Adrenal gland (tissue), 12 donors: Measurements from ENCODE around the gene SLC19A2. TPM values are rescaled to one million over a fixed set of nuclear protein-coding genes. Genes with fewer than 3 reads are reported as not detected.

ENCODE experiments used
- DNase-seq, 7 donors: peaks; one replicate each; pipeline ENCODE4 v3.0.0-alpha.2; 2019 to 2020
- H3K27ac ChIP-seq, 5 donors: fragments of 200-600 bp; sonication (generic) in 4 of 5; 1 replicate in 3 of 5; 2 replicates in 2 of 5; pipeline versions ENCODE4 v1.5.1 to v1.8.0; 2016 to 2020; ENCODE audit warnings: mild to moderate bottlenecking in 1 of 5
- H3K27me3 ChIP-seq: fragments of 200-600 bp; 2 replicates; pipeline ENCODE4 v1.8.0; 2021
- H3K36me3 ChIP-seq, 2 donors: fragments of 200-600 bp; replicated peaks in 1 of 2; 1 replicate in 1 of 2; 2 replicates in 1 of 2; pipeline versions ENCODE4 v1.5.1 to v1.8.0; 2018 to 2022
- H3K4me1 ChIP-seq, 2 donors: fragments of 200-600 bp; replicated peaks in 1 of 2; 1 replicate in 1 of 2; 2 replicates in 1 of 2; pipeline versions ENCODE4 v1.5.1 to v1.8.0; 2018 to 2021
- H3K4me3 ChIP-seq, 4 donors: fragments of 200-600 bp; sonication (generic) in 3 of 4; one replicate each; pipeline ENCODE4 v1.5.1; 2016 to 2018
- H3K9me3 ChIP-seq, 3 donors: fragments of 200-600 bp; sonication (generic) in 1 of 3; replicated peaks in 1 of 3; 1 replicate in 2 of 3; 2 replicates in 1 of 3; pipeline versions ENCODE4 v1.5.1 to v1.8.0; 2016 to 2021
- CTCF ChIP-seq, 6 experiments: fragments of 450-650 bp in 4 of 6; fragments of 200-600 bp in 2 of 6; sonication (generic) in 1 of 6; IDR thresholded peaks; 1 replicate in 5 of 6; 2 replicates in 1 of 6; pipeline versions ENCODE4 v1.5.1 to v1.8.0; 2016 to 2021; ENCODE audit warnings: antibody characterized with exemption in 6 of 6, mild to moderate bottlenecking in 2 of 6, moderate library complexity in 1 of 6
- POLR2A ChIP-seq, 2 donors: fragments of 450-650 bp; IDR thresholded peaks; one replicate each; pipeline ENCODE4 v1.6.1; 2017; ENCODE audit warnings: antibody characterized with exemption in 2 of 2, mild to moderate bottlenecking in 2 of 2, moderate library complexity in 1 of 2
- WGBS, 4 donors: extraction: QIAGEN DNeasy Blood & Tissue Kit in 2 of 4; methylation state at CpG; one replicate each; pipeline versions ENCODE4 v1.1.5 to v1.1.7; 2013 to 2017; 5-methylcytosine and 5-hydroxymethylcytosine counted together
- intact Hi-C, 2 donors: fragments of 100-400 bp; cut with DNase I; formaldehyde crosslinking; loops; one replicate each; pipeline versions ENCODE4 v1.14.1 to v1.15.0; 2022 to 2023
- polyA plus RNA-seq, 3 donors: library from polyadenylated mRNA; stranded (reverse); fragments of 200-250 nt in 2 of 3; fragments of 350-450 nt in 1 of 3; fragmentation: Illumina TruSeq in 1 of 3; extraction: RNeasy Lipid Tissue Mini Kit (QIAGEN cat#74804) in 1 of 3; gene quantifications; one replicate each; pipeline ENCODE4 v1.2.3, GENCODE V29; 2013 to 2014
- total RNA-seq, 9 donors: library from RNA; depleted of rRNA in 4 of 9; stranded (reverse); fragments of >200 nt in 4 of 9; fragments of 120-200 nt in 1 of 9; fragmentation: NEBNext Ultra II Directional in 1 of 9; extraction: Animal tissue kit (Norgen Biotek cat#: 25700) in 1 of 9; gene quantifications; one replicate each; pipeline versions ENCODE4 v1.1.0 to v1.2.4, GENCODE V29; 2013 to 2023
- donor health status: healthy with polysubstance abuse.
- donor health status: Bipolar disorder and iron deficiency.
- donor health status: DM: yes; HTN: yes; CAD: no.
- donor health status: DM: no; HTN: no; CAD: no.
- donor health status: DM: no; HTN: no; CAD: no.
- donor health status: DM: yes; HTN: yes; CAD: no.

The SLC19A2 gene
- total and polyA plus RNA-seq, 12 donors, result 6.7 to 29.2 (median 12.7) TPM

- no peak for DNase-seq
- Histone ChIP-seq H3K4me3 (no peak overlapping the region), H3K4me1 (peaks cover 0 to 2% of the 10 kb centered on the region in 2 donors), H3K27me3 (no peaks in the 10 kb centered on the region), H3K9me3 (no peaks in the 10 kb centered on the region), H3K27ac (no peak overlapping the region), H3K36me3 (no peaks in the 10 kb centered on the region)
- intact Hi-C loops, result loop anchor here (5.0 kb wide), 1 partner anchor 82 kb away; no protein-coding TSS in a partner anchor
- TF ChIP-seq POLR2A (IDR thresholded peaks at IDR 0.05), result no peak
- TF ChIP-seq CTCF (IDR thresholded peaks at IDR 0.05), result no peak
These were observed 20.5 kb downstream of the SLC19A2 start for GRCh38 chr1:169465281-169465680.

GRCh38 chr1:169462385-169462784 is 23.4 kb downstream of the SLC19A2 start:
- 92 to 98% (median 94%) methylated on average over 5 of the region's 5 CpGs for WGBS, 4 donors

GRCh38 chr1:169461390-169462000 is 24.2 kb downstream of the SLC19A2 start:
- Histone ChIP-seq H3K9me3 (peaks cover 0 to 16% (median 6%) of the 10 kb centered on the region in 3 donors), H3K4me1 (peaks cover 0 to 4% of the 10 kb centered on the region in 2 donors), H3K4me3 (no peak overlapping the region), H3K36me3 (no peaks in the 10 kb centered on the region), H3K27me3 (no peaks in the 10 kb centered on the region), H3K27ac (no peak overlapping the region)
- no peak for DNase-seq
- intact Hi-C loops, result no loop called here
- TF ChIP-seq CTCF (IDR thresholded peaks at IDR 0.05), result no peak
- TF ChIP-seq POLR2A (IDR thresholded peaks at IDR 0.05), result no peak
- WGBS, 4 donors, result 81 to 89% (median 86%) methylated on average over 4 of the region's 4 CpGs

More at GRCh38 chr1:169462385-169462784, 23.4 kb downstream of the SLC19A2 start:
- intact Hi-C loops, result no loop called here
- Histone ChIP-seq H3K9me3 (peaks cover 0 to 11% (median under 1%) of the 10 kb centered on the region in 3 donors), H3K27me3 (no peaks in the 10 kb centered on the region), H3K4me1 (peaks cover 0 to 4% of the 10 kb centered on the region in 2 donors), H3K27ac (no peak overlapping the region), H3K4me3 (no peak overlapping the region), H3K36me3 (no peaks in the 10 kb centered on the region)
- TF ChIP-seq POLR2A (IDR thresholded peaks at IDR 0.05) (no peak), CTCF (IDR thresholded peaks at IDR 0.05) (no peak)
- DNase-seq, result no peak

- Histone ChIP-seq H3K4me1 (peaks cover 0 to 4% of the 10 kb centered on the region in 2 donors), H3K36me3 (no peaks in the 10 kb centered on the region), H3K4me3 (peak overlapping the region in 1 of 4 donors; percentile 42), H3K9me3 (peaks cover 0 to 16% (median 6%) of the 10 kb centered on the region in 3 donors), H3K27ac (no peak overlapping the region), H3K27me3 (no peaks in the 10 kb centered on the region)
- no peak for DNase-seq
- 11 to 23% (median 12%) methylated on average over 16 to 35 of the region's 35 CpGs for WGBS, 4 donors
- intact Hi-C loops, result no loop called here
- no peak for TF ChIP-seq CTCF (IDR thresholded peaks at IDR 0.05)
These were observed 25.4 kb downstream of the SLC19A2 start for GRCh38 chr1:169460191-169460833.
